HG02884 (cell line): ENCODE data around the gene PSMA4.
"Not testable (repeated sequence)": the region's sequence is repeated elsewhere in the genome, so short reads cannot be mapped to it uniquely, and the experiment has no call there.

ENCODE experiments used
- ATAC-seq: cut with Tn5 transposase; IDR thresholded peaks from one replicate; pipeline ENCODE4 v1.9.1; 2021; ENCODE audit warnings: mild to moderate bottlenecking, moderate library complexity; ENCODE audit not compliant: unreplicated experiment

Gene PSMA4

GRCh38 chr15:78540141-78540870 is at the start of gene PSMA4:
PSMA4 (plus strand) TSS chr15:78540444; CDS start chr15:78541928, 1,484 bp downstream.
- peak; percentile 73 for ATAC-seq

DNA sequence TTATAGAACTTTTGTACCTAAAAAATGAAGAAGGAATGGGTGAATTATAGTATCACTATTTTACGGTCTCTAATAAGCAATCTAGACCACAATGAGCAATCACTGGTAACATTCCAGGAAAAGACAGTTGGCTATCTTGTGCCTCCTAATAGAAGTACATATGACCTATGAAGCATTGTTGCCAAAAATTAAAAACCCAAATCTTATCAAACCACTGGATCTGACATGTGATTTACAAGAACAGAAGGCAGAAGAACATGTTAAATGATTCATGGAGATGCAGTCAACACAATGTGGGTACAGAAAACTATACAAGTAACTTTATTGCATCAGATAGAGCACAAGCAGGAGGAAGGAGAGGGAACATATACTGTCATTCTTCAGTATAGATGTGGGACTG is 47.4 kb upstream of the PSMA4 start:
- no peak for ATAC-seq

DNA sequence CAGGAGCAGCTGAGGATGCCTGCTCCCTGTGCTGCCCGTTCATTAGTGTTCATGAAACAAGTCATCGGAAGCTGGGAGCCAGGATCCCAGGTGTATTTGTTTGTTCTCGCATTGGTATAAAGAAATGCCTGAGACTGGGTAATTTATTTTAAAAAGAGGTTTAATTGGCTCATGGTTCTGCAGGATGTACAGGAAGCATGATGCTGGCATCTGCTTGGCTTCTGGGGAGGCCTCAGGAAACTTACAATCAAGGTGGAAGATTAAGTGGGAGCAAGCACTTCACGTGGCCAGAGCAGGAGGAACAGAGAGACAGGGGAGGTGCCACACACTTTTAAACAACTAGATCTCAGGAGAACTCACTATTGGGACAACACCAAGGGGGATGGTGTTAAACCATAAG is 38.4 kb upstream of the PSMA4 start:
- no peak for ATAC-seq

DNA sequence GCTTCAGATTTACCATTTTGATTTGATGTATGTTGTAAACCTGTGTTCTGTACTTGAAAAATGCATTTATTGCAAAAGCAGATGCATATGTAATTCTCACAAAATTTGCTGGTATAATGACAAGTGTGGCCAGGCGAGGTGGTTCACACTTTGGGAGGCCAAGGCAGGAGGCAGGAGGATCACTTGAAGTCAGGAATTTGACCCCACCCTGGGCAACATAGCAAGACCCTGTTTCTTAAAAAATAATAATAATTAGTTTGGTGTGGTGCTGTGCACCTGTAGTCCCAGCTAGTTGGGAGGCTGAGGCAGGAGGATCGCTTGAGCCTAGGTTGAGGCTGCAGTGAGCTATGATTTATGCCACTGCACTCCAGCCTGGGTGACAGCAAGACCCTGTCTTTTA is 37.6 kb upstream of the PSMA4 start:
- no peak for ATAC-seq

DNA sequence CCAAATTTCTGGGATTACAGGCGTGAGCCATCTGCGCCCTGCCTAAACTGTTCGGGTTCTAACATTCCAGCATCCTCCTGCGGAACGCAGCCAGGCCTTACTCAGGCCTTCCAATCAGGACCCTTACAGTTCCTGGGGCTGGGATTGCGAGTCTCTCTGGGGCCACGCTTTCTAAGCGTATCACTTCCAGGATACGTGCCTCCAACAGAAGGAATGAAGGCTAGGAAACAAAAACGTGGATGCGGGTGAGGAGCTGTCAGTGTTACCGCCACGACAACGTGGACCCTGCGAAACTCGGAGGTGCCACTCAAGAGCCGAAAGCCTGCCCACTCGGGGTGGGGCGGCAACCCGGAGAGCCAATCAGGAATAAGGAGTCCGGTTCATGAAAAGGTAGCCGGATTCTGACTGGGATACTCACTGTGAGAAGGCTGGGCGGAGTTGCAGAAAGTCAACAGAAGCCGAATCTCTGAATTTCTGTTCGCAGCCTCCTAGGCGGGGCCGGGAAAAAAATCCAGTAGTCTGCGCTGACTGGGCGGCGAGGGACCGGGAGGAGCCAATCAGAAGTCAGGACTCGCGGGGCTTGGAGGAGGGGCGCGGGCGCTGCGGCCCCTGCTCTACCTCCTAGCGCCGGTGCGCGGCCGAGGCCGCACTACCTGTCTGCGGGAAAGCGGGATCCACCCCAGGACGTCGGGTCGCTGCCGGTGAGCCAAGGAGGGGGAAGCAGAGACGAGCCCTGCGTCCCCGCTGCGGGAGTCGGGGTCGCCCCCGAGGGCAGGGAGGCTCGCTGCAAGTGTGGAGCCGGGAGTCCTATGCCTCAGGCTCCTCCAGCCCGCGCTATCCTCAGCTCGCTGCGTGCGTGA is 33.0 kb upstream of the PSMA4 start, which contains the start of gene HYKK:
TSS of gene HYKK (plus strand) at position 607 of the 860 bp plus-strand sequence. CDS start 5,512 bp downstream, outside the sequence.
- ATAC-seq = peak; percentile 85

DNA sequence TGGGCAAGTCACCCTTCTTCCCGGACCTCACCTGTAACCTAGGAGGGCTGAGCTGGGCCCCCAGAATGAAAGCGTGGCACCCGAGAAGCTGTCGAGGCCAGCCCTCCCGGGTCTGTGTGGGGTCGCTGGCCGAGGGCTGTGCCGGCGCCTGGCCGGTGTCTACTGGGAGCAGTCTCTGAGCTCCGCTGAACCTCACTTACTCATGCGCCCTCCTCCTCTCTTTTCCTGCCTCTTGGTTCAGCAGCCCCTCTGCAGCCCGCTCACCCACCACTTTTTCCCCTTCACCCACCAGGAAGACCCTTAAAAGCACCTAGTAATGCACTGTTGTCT is 32.4 kb upstream of the PSMA4 start:
- peak; percentile 21 for ATAC-seq

- ATAC-seq = no peak
Measured at GRCh38 chr15:78508272-78508671, 32.0 kb upstream of the PSMA4 start.

DNA sequence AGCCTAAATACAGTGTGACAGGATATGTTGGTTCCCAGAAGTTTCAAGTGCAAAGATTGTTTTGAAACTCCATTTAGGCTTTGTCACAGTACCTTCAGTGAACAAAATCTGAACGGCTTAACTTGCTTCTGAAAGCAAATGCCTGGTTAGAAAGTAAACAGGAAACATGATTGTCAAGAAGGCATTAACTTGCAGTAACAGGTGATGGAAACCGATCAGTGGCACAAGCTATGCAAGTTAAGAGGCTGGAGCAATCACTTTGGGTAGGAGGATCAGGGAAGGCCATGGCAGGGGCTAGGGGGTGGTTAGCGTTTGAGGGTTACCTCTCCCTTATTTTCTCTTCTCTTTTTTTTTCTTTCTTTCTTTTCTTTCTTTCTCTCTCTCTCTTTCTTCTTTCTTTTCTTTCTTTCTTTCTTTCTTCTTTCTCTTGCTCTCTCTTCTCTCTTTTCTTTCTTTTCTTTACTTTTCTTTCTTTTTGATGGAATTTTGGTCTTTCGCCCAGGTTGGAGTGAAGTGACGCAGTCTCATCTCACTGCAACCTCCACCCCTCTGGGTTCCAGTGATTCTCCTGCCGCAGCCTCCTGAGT is 30.4 kb upstream of the PSMA4 start:
- no peak for ATAC-seq

DNA sequence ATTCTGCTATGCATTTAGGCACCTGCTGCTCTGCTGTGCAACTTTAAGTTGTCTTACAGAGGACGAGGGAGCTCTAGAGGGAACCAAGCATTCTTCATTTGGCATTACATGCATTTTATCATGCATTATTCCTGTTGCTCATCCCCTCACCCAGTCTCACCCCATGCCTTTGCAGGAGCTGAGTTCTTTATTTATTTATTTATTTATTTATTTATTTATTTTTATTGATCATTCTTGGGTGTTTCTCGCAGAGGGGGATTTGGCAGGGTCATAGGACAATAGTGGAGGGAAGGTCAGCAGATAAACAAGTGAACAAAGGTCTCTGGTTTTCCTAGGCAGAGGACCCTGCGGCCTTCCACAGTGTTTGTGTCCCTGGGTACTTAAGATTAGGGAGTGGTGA is 20.2 kb upstream of the PSMA4 start:
- not testable (repeated sequence) for ATAC-seq

DNA sequence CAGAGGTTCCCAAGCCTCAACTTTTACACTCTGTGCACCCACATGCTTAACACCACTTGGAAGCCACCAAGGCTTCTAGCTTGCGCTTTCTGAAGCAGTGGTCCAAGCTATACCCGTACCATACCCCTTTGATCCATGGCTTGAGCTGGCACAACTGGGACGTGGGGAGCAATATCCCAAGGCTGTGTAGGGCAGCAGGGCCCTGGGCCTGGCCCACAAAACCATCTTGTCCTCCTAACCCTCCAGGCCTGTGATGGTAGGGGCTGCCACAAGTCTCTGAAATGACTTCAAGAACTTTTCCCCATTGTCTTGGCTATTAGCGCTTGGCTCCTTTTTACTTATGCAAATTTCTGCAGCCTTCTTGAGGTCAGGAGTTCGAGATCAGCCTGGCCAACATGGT is 16.0 kb upstream of the PSMA4 start:
- no peak for ATAC-seq

GRCh38 chr15:78527325-78527724 is 12.9 kb upstream of the PSMA4 start:
- no peak for ATAC-seq

DNA sequence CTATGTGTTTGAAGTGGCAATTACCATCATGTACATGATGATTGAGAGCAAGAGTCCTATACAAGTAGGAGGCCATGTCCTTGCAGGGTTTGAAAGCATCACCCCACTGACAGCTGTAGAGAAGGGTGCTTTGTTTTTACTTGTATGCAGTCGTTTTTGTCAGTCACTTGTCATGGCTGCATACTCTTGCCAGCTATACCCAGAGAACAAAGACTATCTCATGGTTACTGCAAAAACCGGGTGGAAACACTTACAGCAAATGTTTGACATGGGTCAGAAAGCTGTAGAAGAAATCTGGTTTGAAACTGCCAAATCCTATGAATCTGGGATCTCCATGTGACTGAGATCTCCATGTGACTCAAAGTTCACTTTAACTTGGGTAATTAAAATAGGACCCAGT is 6.9 kb upstream of the PSMA4 start:
- ATAC-seq = no peak

- ATAC-seq = no peak
Measured at GRCh38 chr15:78536134-78536533, 4.1 kb upstream of the PSMA4 start.

- ATAC-seq = no peak
Measured at GRCh38 chr15:78537266-78537905, 2.9 kb upstream of the PSMA4 start.

- ATAC-seq = no peak
Measured at GRCh38 chr15:78538358-78538757, 1.9 kb upstream of the PSMA4 start.

- ATAC-seq = not testable (repeated sequence)
Measured at GRCh38 chr15:78539464-78540140, 642 bp upstream of the PSMA4 start.

- ATAC-seq = no peak
Measured at GRCh38 chr15:78540871-78541743, 863 bp downstream of the PSMA4 start.

DNA sequence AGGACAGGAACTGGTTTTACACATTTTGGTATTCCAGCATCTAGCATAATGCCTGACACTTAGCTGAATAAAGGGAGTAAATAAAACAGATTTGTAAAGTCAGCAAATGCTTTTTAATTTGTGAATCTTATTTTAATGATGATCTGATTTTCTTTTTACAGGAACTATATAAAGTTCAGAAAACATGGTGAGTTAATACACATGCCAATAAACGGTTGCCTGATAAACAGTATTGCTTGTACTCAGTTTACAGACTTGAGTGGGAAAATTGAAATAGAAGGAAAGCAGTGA is 1.4 kb downstream of the PSMA4 start:
- no peak for ATAC-seq

DNA sequence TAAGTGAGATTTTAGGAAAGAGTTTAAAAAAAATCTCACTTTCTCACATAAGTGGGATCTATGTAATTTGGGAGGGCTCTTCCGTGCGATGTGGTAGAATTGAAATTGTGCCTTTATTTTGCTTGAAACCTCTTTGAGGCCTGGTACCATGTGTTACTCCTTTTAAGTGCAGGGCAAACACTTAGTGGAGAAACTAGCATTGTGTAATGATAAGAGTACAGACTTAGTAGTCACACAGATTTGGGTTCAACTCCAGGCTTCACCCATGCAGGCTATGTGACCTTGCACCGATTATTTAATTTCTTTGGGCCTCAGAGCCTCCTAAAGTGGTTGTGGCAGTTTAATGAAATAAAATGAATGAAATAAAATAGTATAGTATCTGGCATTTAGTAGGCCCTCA is 2.4 kb downstream of the PSMA4 start:
- ATAC-seq = no peak

DNA sequence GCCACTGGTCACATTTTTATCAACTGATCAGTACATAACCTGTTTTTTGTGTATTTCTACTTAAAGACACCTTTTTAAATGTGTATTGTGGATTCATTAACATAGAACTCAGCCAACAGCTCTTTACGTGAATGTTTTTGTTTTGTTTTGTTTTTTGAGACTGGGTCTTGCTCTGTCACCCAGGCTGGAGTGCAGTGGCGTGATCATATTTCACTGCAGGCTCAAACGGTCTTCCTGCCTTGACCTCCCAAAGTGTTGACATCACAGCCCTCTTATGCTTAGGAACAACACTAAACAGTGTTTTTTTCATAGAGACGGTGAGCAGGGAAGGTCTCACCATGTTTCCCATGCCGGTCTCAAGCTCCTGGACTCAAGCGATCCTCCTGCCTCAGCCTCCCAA is 9.9 kb downstream of the PSMA4 start:
- ATAC-seq = no peak
